ENCODE data around the gene EGF.

GRCh38 chr4:109985993-109986974 lies 73.6 kb downstream of the EGF start:
- TF ChIP-seq, protein P1, sequence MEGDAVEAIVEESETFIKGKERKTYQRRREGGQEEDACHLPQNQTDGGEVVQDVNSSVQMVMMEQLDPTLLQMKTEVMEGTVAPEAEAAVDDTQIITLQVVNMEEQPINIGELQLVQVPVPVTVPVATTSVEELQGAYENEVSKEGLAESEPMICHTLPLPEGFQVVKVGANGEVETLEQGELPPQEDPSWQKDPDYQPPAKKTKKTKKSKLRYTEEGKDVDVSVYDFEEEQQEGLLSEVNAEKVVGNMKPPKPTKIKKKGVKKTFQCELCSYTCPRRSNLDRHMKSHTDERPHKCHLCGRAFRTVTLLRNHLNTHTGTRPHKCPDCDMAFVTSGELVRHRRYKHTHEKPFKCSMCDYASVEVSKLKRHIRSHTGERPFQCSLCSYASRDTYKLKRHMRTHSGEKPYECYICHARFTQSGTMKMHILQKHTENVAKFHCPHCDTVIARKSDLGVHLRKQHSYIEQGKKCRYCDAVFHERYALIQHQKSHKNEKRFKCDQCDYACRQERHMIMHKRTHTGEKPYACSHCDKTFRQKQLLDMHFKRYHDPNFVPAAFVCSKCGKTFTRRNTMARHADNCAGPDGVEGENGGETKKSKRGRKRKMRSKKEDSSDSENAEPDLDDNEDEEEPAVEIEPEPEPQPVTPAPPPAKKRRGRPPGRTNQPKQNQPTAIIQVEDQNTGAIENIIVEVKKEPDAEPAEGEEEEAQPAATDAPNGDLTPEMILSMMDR (IDR thresholded peaks at IDR 0.05), result no peak
- TF ChIP-seq SIN3A (IDR thresholded peaks at IDR 0.05; ENCODE audit: borderline replicate concordance, insufficient read depth, low read depth, low read length), result no peak
- TF ChIP-seq, protein P2, sequence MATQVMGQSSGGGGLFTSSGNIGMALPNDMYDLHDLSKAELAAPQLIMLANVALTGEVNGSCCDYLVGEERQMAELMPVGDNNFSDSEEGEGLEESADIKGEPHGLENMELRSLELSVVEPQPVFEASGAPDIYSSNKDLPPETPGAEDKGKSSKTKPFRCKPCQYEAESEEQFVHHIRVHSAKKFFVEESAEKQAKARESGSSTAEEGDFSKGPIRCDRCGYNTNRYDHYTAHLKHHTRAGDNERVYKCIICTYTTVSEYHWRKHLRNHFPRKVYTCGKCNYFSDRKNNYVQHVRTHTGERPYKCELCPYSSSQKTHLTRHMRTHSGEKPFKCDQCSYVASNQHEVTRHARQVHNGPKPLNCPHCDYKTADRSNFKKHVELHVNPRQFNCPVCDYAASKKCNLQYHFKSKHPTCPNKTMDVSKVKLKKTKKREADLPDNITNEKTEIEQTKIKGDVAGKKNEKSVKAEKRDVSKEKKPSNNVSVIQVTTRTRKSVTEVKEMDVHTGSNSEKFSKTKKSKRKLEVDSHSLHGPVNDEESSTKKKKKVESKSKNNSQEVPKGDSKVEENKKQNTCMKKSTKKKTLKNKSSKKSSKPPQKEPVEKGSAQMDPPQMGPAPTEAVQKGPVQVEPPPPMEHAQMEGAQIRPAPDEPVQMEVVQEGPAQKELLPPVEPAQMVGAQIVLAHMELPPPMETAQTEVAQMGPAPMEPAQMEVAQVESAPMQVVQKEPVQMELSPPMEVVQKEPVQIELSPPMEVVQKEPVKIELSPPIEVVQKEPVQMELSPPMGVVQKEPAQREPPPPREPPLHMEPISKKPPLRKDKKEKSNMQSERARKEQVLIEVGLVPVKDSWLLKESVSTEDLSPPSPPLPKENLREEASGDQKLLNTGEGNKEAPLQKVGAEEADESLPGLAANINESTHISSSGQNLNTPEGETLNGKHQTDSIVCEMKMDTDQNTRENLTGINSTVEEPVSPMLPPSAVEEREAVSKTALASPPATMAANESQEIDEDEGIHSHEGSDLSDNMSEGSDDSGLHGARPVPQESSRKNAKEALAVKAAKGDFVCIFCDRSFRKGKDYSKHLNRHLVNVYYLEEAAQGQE (IDR thresholded peaks at IDR 0.05; ENCODE audit: insufficient read depth in 1 of 2, low read depth in 2 of 2, low read length in 1 of 2), result no peak
- TF ChIP-seq TCF7L2 (IDR thresholded peaks at IDR 0.05; ENCODE audit: low read depth, low read length), result no peak
